Measurements from ENCODE around the gene RAET1G. TPM values are rescaled to one million over a fixed set of nuclear protein-coding genes. Genes with fewer than 3 reads are reported as not detected.
A peak's percentile ranks its signal among the peaks of the same experiment; 100 is the strongest.

RAET1G gene
- total RNA-seq, 2 experiments from 2014 or later: not detected

- intact Hi-C loops (cut with micrococcal nuclease; ENCODE audit: unreplicated experiment): loop anchor here (5.0 to 10.0 kb wide), 2 partner anchors 397 to 455 kb away; no protein-coding TSS in a partner anchor
- Histone ChIP-seq H3K9me3 (ENCODE audit: low read length) (no peaks in the 10 kb centered on the region), H3K79me2 (ENCODE audit: insufficient read depth, low read depth, low read length) (no peaks in the 10 kb centered on the region), H3K9me2 (ENCODE audit: insufficient read depth, low read length) (no peaks in the 10 kb centered on the region), H3K4me3 (ENCODE audit: low read depth, low read length, poor library complexity, severe bottlenecking) (no peak overlapping the region), H3K4me1 (ENCODE audit: insufficient read depth, low read length, poor library complexity, severe bottlenecking) (peaks cover 5% of the 10 kb centered on the region), H2AFZ (ENCODE audit: low read length) (no peak overlapping the region), H3K4me2 (ENCODE audit: low read length) (no peak overlapping the region), H4K20me1 (ENCODE audit: insufficient read depth, low read length) (no peaks in the 10 kb centered on the region), H3K36me3 (ENCODE audit: insufficient read depth, low read length) (no peaks in the 10 kb centered on the region), H3K27ac (ENCODE audit: low read depth, low read length, poor library complexity, severe bottlenecking) (no peak overlapping the region)
- TF ChIP-seq EZH2phosphoT487 (IDR thresholded peaks at IDR 0.05; ENCODE audit: borderline replicate concordance, low read depth, low read length): no peak
- TF ChIP-seq, protein P1, sequence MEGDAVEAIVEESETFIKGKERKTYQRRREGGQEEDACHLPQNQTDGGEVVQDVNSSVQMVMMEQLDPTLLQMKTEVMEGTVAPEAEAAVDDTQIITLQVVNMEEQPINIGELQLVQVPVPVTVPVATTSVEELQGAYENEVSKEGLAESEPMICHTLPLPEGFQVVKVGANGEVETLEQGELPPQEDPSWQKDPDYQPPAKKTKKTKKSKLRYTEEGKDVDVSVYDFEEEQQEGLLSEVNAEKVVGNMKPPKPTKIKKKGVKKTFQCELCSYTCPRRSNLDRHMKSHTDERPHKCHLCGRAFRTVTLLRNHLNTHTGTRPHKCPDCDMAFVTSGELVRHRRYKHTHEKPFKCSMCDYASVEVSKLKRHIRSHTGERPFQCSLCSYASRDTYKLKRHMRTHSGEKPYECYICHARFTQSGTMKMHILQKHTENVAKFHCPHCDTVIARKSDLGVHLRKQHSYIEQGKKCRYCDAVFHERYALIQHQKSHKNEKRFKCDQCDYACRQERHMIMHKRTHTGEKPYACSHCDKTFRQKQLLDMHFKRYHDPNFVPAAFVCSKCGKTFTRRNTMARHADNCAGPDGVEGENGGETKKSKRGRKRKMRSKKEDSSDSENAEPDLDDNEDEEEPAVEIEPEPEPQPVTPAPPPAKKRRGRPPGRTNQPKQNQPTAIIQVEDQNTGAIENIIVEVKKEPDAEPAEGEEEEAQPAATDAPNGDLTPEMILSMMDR (conservative IDR thresholded peaks at IDR 0.05; ENCODE audit: low read length): no peak
- ChIA-PET CTCF (ENCODE audit: unreplicated experiment) (no interaction called here), POLR2A (no interaction called here)
- DNase-seq (ENCODE audit: low spot score): no peak
- BruUV-seq (replicated peaks): no TSS peak
These were observed 17.2 kb upstream of the RAET1G start for GRCh38 chr6:149939909-149940671.

DNA sequence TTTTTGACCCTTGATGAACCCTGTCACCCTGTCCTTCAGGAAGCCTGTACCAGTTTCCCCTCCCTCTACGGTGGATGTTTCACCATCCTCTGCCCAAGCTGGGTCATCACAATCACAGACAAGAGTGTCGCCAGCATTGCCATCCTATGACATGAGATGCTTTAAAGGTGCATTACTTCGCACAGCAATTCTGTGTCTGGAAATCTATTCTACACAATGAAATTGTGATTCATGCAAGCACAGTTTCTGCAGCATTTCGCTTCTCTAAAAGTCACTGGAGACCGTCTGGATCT is 16.4 kb upstream of the RAET1G start:
- H2AFZ ChIP-seq (ENCODE audit: low read length): no peak overlapping the region
- peaks cover 5% of the 10 kb centered on the region for H3K4me1 ChIP-seq (ENCODE audit: insufficient read depth, low read length, poor library complexity, severe bottlenecking)
- POLR2A ChIA-PET: no interaction called here
- no peaks in the 10 kb centered on the region for H3K9me3 ChIP-seq (ENCODE audit: low read length)
- BruUV-seq (replicated peaks): no TSS peak
- no peaks in the 10 kb centered on the region for H3K9me2 ChIP-seq (ENCODE audit: insufficient read depth, low read length)
- CTCF ChIA-PET (ENCODE audit: unreplicated experiment): no interaction called here
- no peaks in the 10 kb centered on the region for H3K79me2 ChIP-seq (ENCODE audit: insufficient read depth, low read depth, low read length)
- intact Hi-C loops (cut with micrococcal nuclease; ENCODE audit: unreplicated experiment): loop anchor here (10.0 kb wide), 1 partner anchor 455 kb away; no protein-coding TSS in a partner anchor
- TF ChIP-seq EZH2phosphoT487 (IDR thresholded peaks at IDR 0.05; ENCODE audit: borderline replicate concordance, low read depth, low read length): peak; percentile 2; the same call in 1 of the 2 replicates
- TF ChIP-seq, protein P1 (conservative IDR thresholded peaks at IDR 0.05; ENCODE audit: low read length): no peak
- H3K4me2 ChIP-seq (ENCODE audit: low read length): peak overlapping the region; percentile 65; the same call in 1 of the 2 replicates
- H3K36me3 ChIP-seq (ENCODE audit: insufficient read depth, low read length): no peaks in the 10 kb centered on the region
- H3K27ac ChIP-seq (ENCODE audit: low read depth, low read length, poor library complexity, severe bottlenecking): no peak overlapping the region
- no peaks in the 10 kb centered on the region for H4K20me1 ChIP-seq (ENCODE audit: insufficient read depth, low read length)
- H3K4me3 ChIP-seq (ENCODE audit: low read depth, low read length, poor library complexity, severe bottlenecking): no peak overlapping the region
- no peak for DNase-seq (ENCODE audit: low spot score)

Data from OCI-LY7 (cell line).